Stimulated activated naive CD8-positive, alpha-beta T cell treated with anti-CD3 and anti-CD28 coated beads, Interleukin-15, Interleukin-2, amounts not matched to agents 100 ng/mL and 50 ng/mL, for 24 hours (primary cell): Measurements from ENCODE around the gene TACR2.

Experiments
- H3K27ac Mint-ChIP-seq: one replicate; pipeline ENCODE4 v1.8.0; 2021; ENCODE audit warnings: mild to moderate bottlenecking, mixed read lengths
- H3K27me3 Mint-ChIP-seq: one replicate; pipeline ENCODE4 v1.8.0; 2021; ENCODE audit warnings: mixed read lengths
- H3K36me3 Mint-ChIP-seq: one replicate; pipeline ENCODE4 v1.8.0; 2021; ENCODE audit warnings: low read depth, mixed read lengths
- H3K4me1 Mint-ChIP-seq: one replicate; pipeline ENCODE4 v1.8.0; 2021; ENCODE audit warnings: low read depth, mixed read lengths
- H3K4me3 Mint-ChIP-seq: one replicate; pipeline ENCODE4 v1.8.0; 2021; ENCODE audit warnings: mild to moderate bottlenecking, mixed read lengths
- H3K9me3 Mint-ChIP-seq: one replicate; pipeline ENCODE4 v1.8.0; 2021; ENCODE audit warnings: mixed read lengths

TACR2 gene

DNA sequence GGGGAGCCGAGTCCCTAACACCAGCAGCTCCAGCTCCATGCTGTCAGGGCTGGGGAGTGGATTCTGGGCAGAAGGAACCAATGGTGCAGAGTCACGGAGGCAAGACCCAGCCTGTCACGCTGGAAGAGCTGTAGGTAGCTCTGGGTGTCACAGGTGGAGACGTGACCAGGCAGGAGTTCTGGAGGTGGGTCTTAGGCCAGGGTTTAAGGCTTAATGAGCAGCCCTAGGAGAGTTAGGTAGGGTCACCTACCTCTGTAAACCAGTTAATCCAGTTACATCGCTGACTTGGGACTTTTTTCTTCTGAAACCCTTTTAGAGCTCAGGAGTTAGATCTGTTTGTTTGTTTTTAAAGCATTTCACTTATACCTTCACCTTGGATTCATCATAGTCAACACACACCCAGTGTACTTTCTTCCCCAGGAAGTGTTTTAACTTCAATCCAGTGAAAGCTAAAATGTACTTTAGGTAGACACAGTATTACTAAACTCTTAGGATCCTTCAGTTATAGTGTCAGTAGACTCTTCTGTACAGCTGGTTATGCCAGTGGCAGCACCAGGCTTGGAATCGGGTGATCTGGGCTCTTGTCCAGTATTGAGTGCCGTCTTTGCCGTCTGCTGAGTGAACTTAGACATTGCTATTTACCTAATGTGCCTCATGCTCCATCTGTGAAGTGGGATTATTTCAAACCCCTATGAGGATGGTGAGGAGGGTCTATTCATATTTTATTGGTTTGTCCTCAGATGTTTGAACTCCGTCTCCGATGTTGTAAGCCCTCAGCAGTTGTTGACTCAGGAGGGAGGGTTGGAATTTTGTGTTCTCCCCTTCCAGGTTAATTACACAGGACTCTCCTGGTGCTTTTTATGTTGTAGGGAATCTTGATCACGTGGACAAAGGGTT lies 31.0 kb downstream of the TACR2 start:
- Mint-ChIP-seq H3K27ac (no peak overlapping the region), H3K27me3 (no peaks in the 10 kb centered on the region), H3K4me3 (no peak overlapping the region), H3K36me3 (peaks cover 80% of the 10 kb centered on the region), H3K4me1 (no peaks in the 10 kb centered on the region), H3K9me3 (no peaks in the 10 kb centered on the region)

DNA sequence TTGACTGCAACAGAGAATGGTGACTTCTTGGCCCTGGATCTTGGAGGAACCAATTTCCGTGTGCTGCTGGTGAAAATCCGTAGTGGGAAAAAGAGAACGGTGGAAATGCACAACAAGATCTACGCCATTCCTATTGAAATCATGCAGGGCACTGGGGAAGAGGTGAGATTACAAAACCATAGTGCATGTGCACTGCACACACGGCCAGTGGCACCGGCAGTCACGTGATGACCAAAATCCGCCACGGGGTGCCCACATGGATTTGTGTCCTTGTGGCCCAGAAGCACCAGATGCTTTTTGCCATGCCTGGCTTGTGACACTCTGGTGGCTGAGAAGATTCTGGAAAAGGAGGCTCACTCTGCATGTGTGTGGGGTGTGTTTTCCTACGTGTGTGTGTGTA lies 32.4 kb downstream of the TACR2 start:
- H3K9me3 Mint-ChIP-seq, result no peaks in the 10 kb centered on the region
- no peak overlapping the region for H3K27ac Mint-ChIP-seq
- H3K27me3 Mint-ChIP-seq, result no peaks in the 10 kb centered on the region
- H3K4me3 Mint-ChIP-seq, result no peak overlapping the region
- peaks cover 86% of the 10 kb centered on the region for H3K36me3 Mint-ChIP-seq
- H3K4me1 Mint-ChIP-seq, result no peaks in the 10 kb centered on the region

DNA sequence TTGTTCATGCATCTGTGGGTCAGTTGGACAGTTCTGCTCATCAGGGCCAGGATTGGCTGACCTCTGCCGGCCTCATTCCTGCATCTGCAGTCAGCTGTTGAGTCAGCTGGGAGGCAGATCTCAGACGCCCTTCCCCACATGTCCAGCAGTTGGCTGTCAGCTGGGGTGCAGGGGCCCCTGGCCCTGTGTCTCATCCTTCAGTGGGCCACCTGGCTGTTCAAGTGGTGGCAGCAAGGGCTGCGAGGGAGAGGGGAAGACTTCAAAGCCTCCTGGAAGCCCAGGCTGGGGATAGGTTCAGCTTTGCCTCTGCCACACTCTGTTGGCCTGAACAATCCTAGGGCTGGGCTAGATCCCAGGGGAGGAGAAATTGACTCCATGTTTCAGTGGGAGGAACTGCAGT lies 33.2 kb downstream of the TACR2 start:
- H3K27ac Mint-ChIP-seq, result no peak overlapping the region
- peaks cover 85% of the 10 kb centered on the region for H3K36me3 Mint-ChIP-seq
- no peaks in the 10 kb centered on the region for H3K27me3 Mint-ChIP-seq
- H3K4me1 Mint-ChIP-seq, result no peaks in the 10 kb centered on the region
- no peak overlapping the region for H3K4me3 Mint-ChIP-seq
- H3K9me3 Mint-ChIP-seq, result no peaks in the 10 kb centered on the region

DNA sequence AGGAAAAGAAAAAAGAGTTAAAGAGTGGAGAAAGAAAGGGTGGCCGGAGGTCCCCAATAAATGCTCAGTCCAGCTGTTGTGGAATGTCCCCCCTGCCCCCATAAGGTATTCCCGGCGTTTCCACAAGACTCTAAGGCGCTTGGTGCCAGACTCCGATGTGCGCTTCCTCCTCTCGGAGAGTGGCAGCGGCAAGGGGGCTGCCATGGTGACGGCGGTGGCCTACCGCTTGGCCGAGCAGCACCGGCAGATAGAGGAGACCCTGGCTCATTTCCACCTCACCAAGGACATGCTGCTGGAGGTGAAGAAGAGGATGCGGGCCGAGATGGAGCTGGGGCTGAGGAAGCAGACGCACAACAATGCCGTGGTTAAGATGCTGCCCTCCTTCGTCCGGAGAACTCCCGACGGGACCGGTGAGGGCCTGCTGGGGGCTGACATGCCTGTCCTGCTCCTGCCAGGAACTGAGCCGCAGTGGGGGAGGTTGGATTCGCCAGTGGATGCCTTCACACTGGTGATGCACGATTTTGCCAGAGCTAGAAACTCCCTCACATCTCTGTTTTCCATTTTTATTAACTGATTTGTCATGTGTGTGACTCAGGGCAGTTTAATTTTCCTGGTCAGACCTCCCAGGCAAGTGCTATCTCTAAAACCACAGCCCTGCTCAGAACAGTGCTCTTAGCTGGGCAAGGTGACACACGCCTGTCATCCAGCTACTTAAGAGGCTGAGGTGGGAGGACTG lies 34.2 kb downstream of the TACR2 start:
- Mint-ChIP-seq H3K4me3 (no peak overlapping the region), H3K27me3 (no peaks in the 10 kb centered on the region), H3K9me3 (no peaks in the 10 kb centered on the region), H3K27ac (no peak overlapping the region), H3K36me3 (peaks cover 85% of the 10 kb centered on the region), H3K4me1 (no peaks in the 10 kb centered on the region)

- peaks cover 2% of the 10 kb centered on the region for H3K4me1 Mint-ChIP-seq
- no peak overlapping the region for H3K4me3 Mint-ChIP-seq
- H3K27me3 Mint-ChIP-seq, result no peaks in the 10 kb centered on the region
- no peaks in the 10 kb centered on the region for H3K9me3 Mint-ChIP-seq
- H3K36me3 Mint-ChIP-seq, result peaks cover 84% of the 10 kb centered on the region
- no peak overlapping the region for H3K27ac Mint-ChIP-seq
Observed at GRCh38 chr10:69379800-69380199, 36.9 kb downstream of the TACR2 start.

DNA sequence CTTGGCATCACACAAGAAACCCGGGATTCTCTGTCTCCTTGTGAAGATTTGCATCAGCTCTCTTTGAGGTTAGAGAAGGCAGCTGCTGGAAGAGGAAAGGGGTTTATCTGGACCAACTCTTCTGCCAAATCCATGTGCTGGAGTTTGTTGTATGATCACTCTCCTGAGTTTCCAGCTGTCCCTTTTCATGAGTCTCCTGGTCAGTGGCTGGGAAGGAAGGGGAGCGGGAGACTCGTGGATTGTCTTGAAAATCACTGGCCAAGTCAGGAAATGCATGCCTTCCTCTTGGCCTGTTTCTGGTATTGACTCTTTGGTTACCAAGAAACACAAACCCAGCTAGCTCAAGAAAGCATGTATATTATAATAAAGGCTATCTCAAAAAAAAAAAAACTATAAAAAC lies 38.8 kb downstream of the TACR2 start:
- H3K27ac Mint-ChIP-seq, result no peak overlapping the region
- H3K4me1 Mint-ChIP-seq, result peaks cover 13% of the 10 kb centered on the region
- H3K9me3 Mint-ChIP-seq, result no peaks in the 10 kb centered on the region
- H3K36me3 Mint-ChIP-seq, result peaks cover 84% of the 10 kb centered on the region
- no peak overlapping the region for H3K4me3 Mint-ChIP-seq
- no peaks in the 10 kb centered on the region for H3K27me3 Mint-ChIP-seq

GRCh38 chr10:69377191-69377590 lies 39.5 kb downstream of the TACR2 start:
- no peak overlapping the region for H3K27ac Mint-ChIP-seq
- H3K9me3 Mint-ChIP-seq, result no peaks in the 10 kb centered on the region
- H3K4me3 Mint-ChIP-seq, result no peak overlapping the region
- H3K36me3 Mint-ChIP-seq, result peaks cover 83% of the 10 kb centered on the region
- H3K27me3 Mint-ChIP-seq, result no peaks in the 10 kb centered on the region
- H3K4me1 Mint-ChIP-seq, result peaks cover 13% of the 10 kb centered on the region

GRCh38 chr10:69376662-69377061 lies 40.1 kb downstream of the TACR2 start:
- H3K27ac Mint-ChIP-seq, result no peak overlapping the region
- no peak overlapping the region for H3K4me3 Mint-ChIP-seq
- H3K4me1 Mint-ChIP-seq, result peaks cover 13% of the 10 kb centered on the region
- H3K36me3 Mint-ChIP-seq, result peaks cover 83% of the 10 kb centered on the region
- no peaks in the 10 kb centered on the region for H3K27me3 Mint-ChIP-seq
- no peaks in the 10 kb centered on the region for H3K9me3 Mint-ChIP-seq

- Mint-ChIP-seq H3K9me3 (no peaks in the 10 kb centered on the region), H3K27me3 (no peaks in the 10 kb centered on the region), H3K36me3 (peaks cover 88% of the 10 kb centered on the region), H3K4me1 (peaks cover 13% of the 10 kb centered on the region), H3K27ac (no peak overlapping the region), H3K4me3 (no peak overlapping the region)
Observed at GRCh38 chr10:69375307-69376151, 41.2 kb downstream of the TACR2 start.

- H3K27ac Mint-ChIP-seq, result no peak overlapping the region
- peaks cover 88% of the 10 kb centered on the region for H3K36me3 Mint-ChIP-seq
- no peak overlapping the region for H3K4me3 Mint-ChIP-seq
- H3K4me1 Mint-ChIP-seq, result peaks cover 13% of the 10 kb centered on the region
- no peaks in the 10 kb centered on the region for H3K27me3 Mint-ChIP-seq
- no peaks in the 10 kb centered on the region for H3K9me3 Mint-ChIP-seq
Observed at GRCh38 chr10:69374931-69375306, 41.8 kb downstream of the TACR2 start.

DNA sequence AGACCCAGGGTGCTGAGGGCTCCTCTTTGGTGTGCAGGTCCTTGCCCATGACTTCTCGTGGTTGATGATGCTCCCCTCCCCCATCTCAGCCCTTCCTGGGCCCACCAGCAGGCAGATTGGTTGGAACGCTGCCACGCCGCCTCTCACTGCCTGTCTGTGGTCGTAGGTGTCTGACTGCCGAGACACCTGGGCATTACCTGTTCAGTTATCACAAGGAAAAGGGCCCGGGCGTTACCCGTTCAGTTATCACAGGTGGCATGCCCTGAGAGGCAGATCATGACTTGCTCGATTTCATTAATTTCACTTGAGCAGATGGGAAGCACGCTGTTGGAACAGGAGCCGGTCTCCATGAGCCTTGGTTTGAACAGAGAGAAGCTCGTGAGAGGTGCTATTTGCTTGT lies 42.5 kb downstream of the TACR2 start:
- H3K36me3 Mint-ChIP-seq, result peaks cover 86% of the 10 kb centered on the region
- no peaks in the 10 kb centered on the region for H3K27me3 Mint-ChIP-seq
- no peak overlapping the region for H3K4me3 Mint-ChIP-seq
- H3K4me1 Mint-ChIP-seq, result peaks cover 13% of the 10 kb centered on the region
- no peaks in the 10 kb centered on the region for H3K9me3 Mint-ChIP-seq
- H3K27ac Mint-ChIP-seq, result no peak overlapping the region

GRCh38 chr10:69372126-69372980 lies 44.4 kb downstream of the TACR2 start:
- H3K9me3 Mint-ChIP-seq, result no peaks in the 10 kb centered on the region
- H3K27ac Mint-ChIP-seq, result no peak overlapping the region
- no peaks in the 10 kb centered on the region for H3K27me3 Mint-ChIP-seq
- H3K4me3 Mint-ChIP-seq, result no peak overlapping the region
- H3K36me3 Mint-ChIP-seq, result peaks cover 80% of the 10 kb centered on the region
- H3K4me1 Mint-ChIP-seq, result peaks cover 13% of the 10 kb centered on the region

- Mint-ChIP-seq H3K27ac (no peak overlapping the region), H3K4me3 (no peak overlapping the region), H3K36me3 (peaks cover 68% of the 10 kb centered on the region), H3K9me3 (no peaks in the 10 kb centered on the region), H3K27me3 (no peaks in the 10 kb centered on the region), H3K4me1 (no peaks in the 10 kb centered on the region)
Observed at GRCh38 chr10:69367469-69367868, 49.2 kb downstream of the TACR2 start.

DNA sequence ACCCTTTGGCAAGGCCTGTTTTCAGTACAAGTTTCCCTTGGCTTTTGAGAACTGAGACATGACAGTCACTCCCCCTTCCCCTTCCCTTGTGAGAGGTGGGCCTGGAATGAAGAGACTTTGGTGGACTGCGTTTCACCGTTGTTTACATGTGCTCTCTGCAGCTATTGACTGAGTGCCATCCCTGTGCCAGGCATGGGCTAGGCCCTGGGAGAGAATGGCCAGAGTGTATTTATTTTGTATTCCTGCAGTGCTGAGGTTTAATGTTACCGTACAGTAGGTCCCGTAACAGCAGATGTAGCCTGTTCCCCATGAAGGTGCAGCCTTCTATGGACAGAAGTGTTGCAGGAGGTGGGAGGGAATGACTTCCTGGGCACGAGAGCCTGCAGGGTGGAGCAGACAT lies 50.0 kb downstream of the TACR2 start:
- H3K4me3 Mint-ChIP-seq, result no peak overlapping the region
- no peaks in the 10 kb centered on the region for H3K9me3 Mint-ChIP-seq
- H3K27ac Mint-ChIP-seq, result no peak overlapping the region
- peaks cover 61% of the 10 kb centered on the region for H3K36me3 Mint-ChIP-seq
- no peaks in the 10 kb centered on the region for H3K27me3 Mint-ChIP-seq
- H3K4me1 Mint-ChIP-seq, result peaks cover 2% of the 10 kb centered on the region
